Suprapubic skin (tissue), 4 donors: Measurements from ENCODE around the gene EXOC6.

ENCODE experiments used
- CTCF ChIP-seq, 2 donors: fragments of 200-600 bp in 1 of 2; fragments of 450-650 bp in 1 of 2; sonication (generic) in 1 of 2; IDR thresholded peaks; one replicate each; pipeline ENCODE4 v1.5.1; 2016 to 2019; ENCODE audit warnings: antibody characterized with exemption in 2 of 2, mild to moderate bottlenecking in 1 of 2, moderate library complexity in 1 of 2
- EP300 ChIP-seq: sonication (generic); formaldehyde crosslinking; IDR thresholded peaks from one replicate; pipeline ENCODE4 v1.6.1; 2017; ENCODE audit warnings: antibody characterized with exemption
- POLR2A ChIP-seq, 2 donors: fragments of 450-650 bp; IDR thresholded peaks; one replicate each; pipeline ENCODE4 v1.6.1; 2017; ENCODE audit warnings: antibody characterized with exemption in 2 of 2, mild to moderate bottlenecking in 2 of 2, moderate library complexity in 2 of 2
- POLR2AphosphoS5 ChIP-seq, 3 donors: sonication (generic); formaldehyde crosslinking; IDR thresholded peaks; one replicate each; pipeline ENCODE4 v1.6.1; 2017; ENCODE audit warnings: antibody characterized with exemption in 3 of 3

- TF ChIP-seq CTCF (IDR thresholded peaks at IDR 0.05) (no peak), EP300 (no peak), POLR2A (IDR thresholded peaks at IDR 0.05) (no peak), POLR2AphosphoS5 (IDR thresholded peaks at IDR 0.05) (no peak)
Observed at GRCh38 chr10:92799568-92799967, 48.8 kb upstream of the EXOC6 start.
